SK-N-SH treated with all-trans-retinoic acid at 6 μM for 48 hours (cell line): Measurements from ENCODE around the gene TREML2.

Source experiments
- ATAC-seq: fragments of 200-7000 bp; cut with Tn5 transposase; 3 replicates; pipeline ENCODE4 v1.9.1; 2020; ENCODE audit warnings: mild to moderate bottlenecking, moderate library complexity
- ARNTL ChIP-seq: fragments of 450-650 bp; formaldehyde crosslinking; IDR thresholded peaks from 2 replicates; pipeline ENCODE4 v1.5.0; 2020; ENCODE audit warnings: low read depth, mild to moderate bottlenecking, moderate library complexity, borderline replicate concordance
- BACH2 ChIP-seq: fragments of 250-450 bp; sonication (Bioruptor Pico); IDR thresholded peaks from 2 replicates; pipeline ENCODE4 v1.9.0; 2021; ENCODE audit warnings: mild to moderate bottlenecking, borderline replicate concordance
- CREB5 ChIP-seq: fragments of 250-450 bp; sonication (Bioruptor Pico); IDR thresholded peaks from 2 replicates; pipeline ENCODE4 v1.5.1; 2020; ENCODE audit warnings: low read depth, mild to moderate bottlenecking, moderate library complexity
- CSDC2 ChIP-seq: fragments of 250-450 bp; sonication (Bioruptor Pico); IDR thresholded peaks from 2 replicates; pipeline ENCODE4 v1.5.0; 2020; ENCODE audit warnings: mild to moderate bottlenecking, moderate library complexity
- CSRNP3 ChIP-seq: fragments of 250-450 bp; sonication (Bioruptor Pico); IDR thresholded peaks from 2 replicates; pipeline ENCODE4 v1.5.1; 2021; ENCODE audit warnings: mild to moderate bottlenecking, moderate library complexity
- ESRRG ChIP-seq: fragments of 250-450 bp; sonication (Bioruptor Pico); IDR thresholded peaks from 2 replicates; pipeline ENCODE4 v1.6.1; 2021; ENCODE audit warnings: mild to moderate bottlenecking
- GLIS3 ChIP-seq: fragments of 250-450 bp; sonication (Bioruptor Pico); IDR thresholded peaks from 2 replicates; pipeline ENCODE4 v1.5.0; 2020; ENCODE audit warnings: mild to moderate bottlenecking, moderate library complexity
- OSR1 ChIP-seq: fragments of 250-450 bp; sonication (Bioruptor Pico); IDR thresholded peaks from 2 replicates; pipeline ENCODE4 v1.8.0; 2022; ENCODE audit warnings: moderate library complexity, mild to moderate bottlenecking, inconsistent platforms
- PATZ1 ChIP-seq: fragments of 250-450 bp; sonication (Bioruptor Pico); IDR thresholded peaks from 2 replicates; pipeline ENCODE4 v1.8.0; 2020; ENCODE audit warnings: mild to moderate bottlenecking, moderate library complexity, borderline replicate concordance
- POU6F1 ChIP-seq: fragments of 250-450 bp; sonication (Bioruptor Pico); IDR thresholded peaks from 2 replicates; pipeline ENCODE4 v1.8.0; 2021; ENCODE audit warnings: low read depth, mild to moderate bottlenecking, moderate library complexity, borderline replicate concordance
- PPARA ChIP-seq: fragments of 250-450 bp; sonication (Bioruptor Pico); IDR thresholded peaks from 2 replicates; pipeline ENCODE4 v1.5.0; 2020; ENCODE audit warnings: mild to moderate bottlenecking, borderline replicate concordance
- RARB ChIP-seq: fragments of 250-450 bp; sonication (Bioruptor Pico); IDR thresholded peaks from 2 replicates; pipeline ENCODE4 v1.8.0; 2021; ENCODE audit warnings: mild to moderate bottlenecking, moderate library complexity
- TOX ChIP-seq: fragments of 250-450 bp; sonication (Bioruptor Pico); IDR thresholded peaks from 2 replicates; pipeline ENCODE4 v1.8.0; 2021; ENCODE audit warnings: mild to moderate bottlenecking, moderate library complexity, borderline replicate concordance
- TSHZ2 ChIP-seq: fragments of 250-450 bp; sonication (Bioruptor Pico); IDR thresholded peaks from 2 replicates; pipeline ENCODE4 v1.5.0; 2020; ENCODE audit warnings: mild to moderate bottlenecking, moderate library complexity
- ZC3H10 ChIP-seq: fragments of 250-450 bp; sonication (Bioruptor Pico); IDR thresholded peaks from 2 replicates; pipeline ENCODE4 v1.5.1; 2021; ENCODE audit warnings: mild to moderate bottlenecking, moderate library complexity
- ZFP3 ChIP-seq: fragments of 250-450 bp; sonication (Bioruptor Pico); IDR thresholded peaks from 2 replicates; pipeline ENCODE4 v1.5.0; 2020; ENCODE audit warnings: mild to moderate bottlenecking, moderate library complexity
- ZNF565 ChIP-seq: fragments of 450-650 bp; formaldehyde crosslinking; conservative IDR thresholded peaks from 2 replicates; pipeline ENCODE4 v1.5.0; 2020; ENCODE audit warnings: low read depth, mild to moderate bottlenecking, moderate library complexity
- ZNF70 ChIP-seq: fragments of 450-650 bp; formaldehyde crosslinking; IDR thresholded peaks from 2 replicates; pipeline ENCODE4 v1.5.0; 2020; ENCODE audit warnings: mild to moderate bottlenecking, moderate library complexity
- ZNF8 ChIP-seq: fragments of 450-650 bp; formaldehyde crosslinking; IDR thresholded peaks from 2 replicates; pipeline ENCODE4 v1.5.0; 2020; ENCODE audit warnings: mild to moderate bottlenecking, moderate library complexity

The TREML2 gene

GRCh38 chr6:41155132-41155805 lies 45.7 kb downstream of the TREML2 start:
- TF ChIP-seq ZNF565 (CRISPR knock-in tag) (no peak), CREB5 (CRISPR knock-in tag) (no peak), GLIS3 (CRISPR knock-in tag) (no peak), PATZ1 (CRISPR knock-in tag) (no peak), CSRNP3 (no peak), TOX (CRISPR knock-in tag) (no peak), RARB (CRISPR knock-in tag) (no peak), ZNF70 (CRISPR knock-in tag) (no peak), POU6F1 (CRISPR knock-in tag) (no peak), TSHZ2 (no peak), PPARA (no peak), ZFP3 (CRISPR knock-in tag) (no peak)
- no peak for ATAC-seq

- ATAC-seq, result no peak
- no peak for TF ChIP-seq ARNTL
- no peak for TF ChIP-seq PATZ1 (CRISPR knock-in tag)
- no peak for TF ChIP-seq BACH2 (CRISPR knock-in tag)
- no peak for TF ChIP-seq CSRNP3
- no peak for TF ChIP-seq ESRRG
- no peak for TF ChIP-seq PPARA
- no peak for TF ChIP-seq TOX (CRISPR knock-in tag)
- no peak for TF ChIP-seq ZNF565 (CRISPR knock-in tag)
- TF ChIP-seq POU6F1 (CRISPR knock-in tag), result no peak
- TF ChIP-seq GLIS3 (CRISPR knock-in tag), result no peak
- TF ChIP-seq ZC3H10 (CRISPR knock-in tag), result no peak
- no peak for TF ChIP-seq CSDC2 (CRISPR knock-in tag)
- no peak for TF ChIP-seq OSR1
- no peak for TF ChIP-seq ZNF8
- TF ChIP-seq ZFP3 (CRISPR knock-in tag), result no peak
- TF ChIP-seq TSHZ2, result no peak
Observed at GRCh38 chr6:41153992-41154625, 46.8 kb downstream of the TREML2 start, which contains the start of gene TREML1. TSS of gene TREML1 (minus strand) at chr6:41154347. CDS start at chr6:41154288, 59 bp downstream.
